HG03520 (cell line): ENCODE data around the gene C14orf93.

Source experiments
- ATAC-seq: cut with Tn5 transposase; IDR thresholded peaks from one replicate; pipeline ENCODE4 v1.9.1; 2021; ENCODE audit warnings: mild to moderate bottlenecking, moderate library complexity; ENCODE audit not compliant: unreplicated experiment

C14orf93 gene

GRCh38 chr14:22996768-22997654 lies 12.9 kb downstream of the C14orf93 start:
- no peak for ATAC-seq

GRCh38 chr14:22995889-22996625 lies 13.9 kb downstream of the C14orf93 start:
- ATAC-seq = no peak

GRCh38 chr14:22994762-22995275 lies 15.1 kb downstream of the C14orf93 start:
- ATAC-seq = no peak

- ATAC-seq = no peak
Observed at GRCh38 chr14:22993517-22993916, 16.4 kb downstream of the C14orf93 start.

GRCh38 chr14:22991852-22992251 lies 18.1 kb downstream of the C14orf93 start:
- no peak for ATAC-seq

GRCh38 chr14:22987291-22987690 lies 22.7 kb downstream of the C14orf93 start:
- no peak for ATAC-seq

- ATAC-seq = no peak
Observed at GRCh38 chr14:22986508-22987054, 23.4 kb downstream of the C14orf93 start.

GRCh38 chr14:22985894-22986507 lies 23.9 kb downstream of the C14orf93 start:
- ATAC-seq = no peak

- no peak for ATAC-seq
Observed at GRCh38 chr14:22984959-22985658, 24.8 kb downstream of the C14orf93 start.

GRCh38 chr14:22982477-22983245 lies 27.3 kb downstream of the C14orf93 start, which contains the start of gene AJUBA:
Gene AJUBA, minus strand, starts transcription at chr14:22982551. Its CDS starts 285 bp downstream, at chr14:22982266.
- ATAC-seq = no peak

GRCh38 chr14:22981876-22982476 lies 28.0 kb downstream of the C14orf93 start:
- ATAC-seq = no peak

- ATAC-seq = no peak
Observed at GRCh38 chr14:22981090-22981875, 28.7 kb downstream of the C14orf93 start.

- ATAC-seq = no peak
Observed at GRCh38 chr14:22980672-22981089, 29.3 kb downstream of the C14orf93 start.

- ATAC-seq = no peak
Observed at GRCh38 chr14:22979748-22980392, 30.1 kb downstream of the C14orf93 start.

GRCh38 chr14:22978981-22979671 lies 30.8 kb downstream of the C14orf93 start:
- no peak for ATAC-seq

- ATAC-seq = no peak
Observed at GRCh38 chr14:22978487-22978837, 31.5 kb downstream of the C14orf93 start.
